SK-N-SH treated with all-trans-retinoic acid at 6 μM for 48 hours (cell line): ENCODE results near the gene FRMD4A.

Source experiments
- ATAC-seq: fragments of 200-7000 bp; cut with Tn5 transposase; 3 replicates; pipeline ENCODE4 v1.9.1; 2020; ENCODE audit warnings: mild to moderate bottlenecking, moderate library complexity
- ARNTL ChIP-seq: fragments of 450-650 bp; formaldehyde crosslinking; IDR thresholded peaks from 2 replicates; pipeline ENCODE4 v1.5.0; 2020; ENCODE audit warnings: low read depth, mild to moderate bottlenecking, moderate library complexity, borderline replicate concordance
- BACH2 ChIP-seq: fragments of 250-450 bp; sonication (Bioruptor Pico); IDR thresholded peaks from 2 replicates; pipeline ENCODE4 v1.9.0; 2021; ENCODE audit warnings: mild to moderate bottlenecking, borderline replicate concordance
- CSDC2 ChIP-seq: fragments of 250-450 bp; sonication (Bioruptor Pico); IDR thresholded peaks from 2 replicates; pipeline ENCODE4 v1.5.0; 2020; ENCODE audit warnings: mild to moderate bottlenecking, moderate library complexity
- ESRRG ChIP-seq: fragments of 250-450 bp; sonication (Bioruptor Pico); IDR thresholded peaks from 2 replicates; pipeline ENCODE4 v1.6.1; 2021; ENCODE audit warnings: mild to moderate bottlenecking
- GLIS3 ChIP-seq: fragments of 250-450 bp; sonication (Bioruptor Pico); IDR thresholded peaks from 2 replicates; pipeline ENCODE4 v1.5.0; 2020; ENCODE audit warnings: mild to moderate bottlenecking, moderate library complexity
- ISL1 ChIP-seq: fragments of 250-450 bp; sonication (Bioruptor Pico); IDR thresholded peaks from 2 replicates; pipeline ENCODE4 v2.1.2; 2022; ENCODE audit warnings: mild to moderate bottlenecking, moderate library complexity
- OSR1 ChIP-seq: fragments of 250-450 bp; sonication (Bioruptor Pico); IDR thresholded peaks from 2 replicates; pipeline ENCODE4 v1.8.0; 2022; ENCODE audit warnings: moderate library complexity, mild to moderate bottlenecking, inconsistent platforms
- RARB ChIP-seq: fragments of 250-450 bp; sonication (Bioruptor Pico); IDR thresholded peaks from 2 replicates; pipeline ENCODE4 v1.8.0; 2021; ENCODE audit warnings: mild to moderate bottlenecking, moderate library complexity
- SNAI2 ChIP-seq: fragments of 250-450 bp; sonication (Bioruptor Pico); IDR thresholded peaks from 2 replicates; pipeline ENCODE4 v1.5.0; 2020; ENCODE audit warnings: mild to moderate bottlenecking, moderate library complexity
- TCF4 ChIP-seq: fragments of 250-450 bp; sonication (Bioruptor Pico); IDR thresholded peaks from 2 replicates; pipeline ENCODE4 v1.8.0; 2021; ENCODE audit warnings: mild to moderate bottlenecking, moderate library complexity, borderline replicate concordance
- TOX ChIP-seq: fragments of 250-450 bp; sonication (Bioruptor Pico); IDR thresholded peaks from 2 replicates; pipeline ENCODE4 v1.8.0; 2021; ENCODE audit warnings: mild to moderate bottlenecking, moderate library complexity, borderline replicate concordance
- ZC3H10 ChIP-seq: fragments of 250-450 bp; sonication (Bioruptor Pico); IDR thresholded peaks from 2 replicates; pipeline ENCODE4 v1.5.1; 2021; ENCODE audit warnings: mild to moderate bottlenecking, moderate library complexity
- ZFP3 ChIP-seq: fragments of 250-450 bp; sonication (Bioruptor Pico); IDR thresholded peaks from 2 replicates; pipeline ENCODE4 v1.5.0; 2020; ENCODE audit warnings: mild to moderate bottlenecking, moderate library complexity
- ZNF565 ChIP-seq: fragments of 450-650 bp; formaldehyde crosslinking; conservative IDR thresholded peaks from 2 replicates; pipeline ENCODE4 v1.5.0; 2020; ENCODE audit warnings: low read depth, mild to moderate bottlenecking, moderate library complexity
- ZNF70 ChIP-seq: fragments of 450-650 bp; formaldehyde crosslinking; IDR thresholded peaks from 2 replicates; pipeline ENCODE4 v1.5.0; 2020; ENCODE audit warnings: mild to moderate bottlenecking, moderate library complexity
- ZNF8 ChIP-seq: fragments of 450-650 bp; formaldehyde crosslinking; IDR thresholded peaks from 2 replicates; pipeline ENCODE4 v1.5.0; 2020; ENCODE audit warnings: mild to moderate bottlenecking, moderate library complexity
- TF ChIP-seq, protein P1 (sequence below): fragments of 250-450 bp; sonication (Bioruptor Pico); IDR thresholded peaks from 2 replicates; pipeline ENCODE4 v1.5.0; 2020; ENCODE audit warnings: mild to moderate bottlenecking, moderate library complexity
- TF ChIP-seq, protein P2 (sequence below): fragments of 250-450 bp; sonication (Bioruptor Pico); IDR thresholded peaks from 2 replicates; pipeline ENCODE4 v1.5.1; 2021; ENCODE audit warnings: mild to moderate bottlenecking, moderate library complexity
- TF ChIP-seq, protein P3 (sequence below): fragments of 250-450 bp; sonication (Bioruptor Pico); IDR thresholded peaks from 2 replicates; pipeline ENCODE4 v1.8.0; 2020; ENCODE audit warnings: mild to moderate bottlenecking, moderate library complexity, borderline replicate concordance
- TF ChIP-seq, protein P4 (sequence below): fragments of 250-450 bp; sonication (Bioruptor Pico); IDR thresholded peaks from 2 replicates; pipeline ENCODE4 v1.8.0; 2021; ENCODE audit warnings: low read depth, mild to moderate bottlenecking, moderate library complexity, borderline replicate concordance
- TF ChIP-seq, protein P5 (sequence below): fragments of 250-450 bp; sonication (Bioruptor Pico); IDR thresholded peaks from 2 replicates; pipeline ENCODE4 v1.5.1; 2020; ENCODE audit warnings: low read depth, mild to moderate bottlenecking, moderate library complexity

FRMD4A gene

DNA sequence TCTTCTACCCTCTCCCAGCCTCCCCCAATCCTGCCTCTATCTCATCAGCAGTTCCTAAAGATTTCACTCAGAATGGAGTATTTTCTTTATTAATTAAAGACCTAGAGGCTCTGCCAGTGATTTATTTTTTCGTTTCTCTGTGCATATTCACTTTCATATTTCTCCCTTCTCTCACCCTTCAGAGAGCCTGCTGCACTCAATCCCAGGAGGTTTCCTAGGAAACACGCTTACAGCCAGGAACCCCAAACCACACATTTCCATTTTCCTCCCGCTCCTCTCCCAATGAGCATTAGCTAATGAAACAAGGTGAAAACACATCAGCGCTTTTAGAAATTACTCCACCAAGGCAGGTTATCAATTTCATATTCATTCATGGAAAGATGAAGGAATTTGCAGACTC, 180.2 kb downstream of the FRMD4A start:
- ATAC-seq, result no peak
- TF ChIP-seq BACH2 (CRISPR knock-in tag) (no peak), GLIS3 (CRISPR knock-in tag) (no peak), ARNTL (CRISPR knock-in tag) (no peak), ZNF8 (CRISPR knock-in tag) (no peak), ESRRG (CRISPR knock-in tag) (no peak), RARB (CRISPR knock-in tag) (no peak), CSDC2 (no peak), TCF4 (no peak), SNAI2 (CRISPR knock-in tag) (no peak), TOX (CRISPR knock-in tag) (no peak), ISL1 (no peak), ZFP3 (CRISPR knock-in tag) (no peak), ZNF565 (no peak), OSR1 (CRISPR knock-in tag) (no peak)
- TF ChIP-seq, protein P1, sequence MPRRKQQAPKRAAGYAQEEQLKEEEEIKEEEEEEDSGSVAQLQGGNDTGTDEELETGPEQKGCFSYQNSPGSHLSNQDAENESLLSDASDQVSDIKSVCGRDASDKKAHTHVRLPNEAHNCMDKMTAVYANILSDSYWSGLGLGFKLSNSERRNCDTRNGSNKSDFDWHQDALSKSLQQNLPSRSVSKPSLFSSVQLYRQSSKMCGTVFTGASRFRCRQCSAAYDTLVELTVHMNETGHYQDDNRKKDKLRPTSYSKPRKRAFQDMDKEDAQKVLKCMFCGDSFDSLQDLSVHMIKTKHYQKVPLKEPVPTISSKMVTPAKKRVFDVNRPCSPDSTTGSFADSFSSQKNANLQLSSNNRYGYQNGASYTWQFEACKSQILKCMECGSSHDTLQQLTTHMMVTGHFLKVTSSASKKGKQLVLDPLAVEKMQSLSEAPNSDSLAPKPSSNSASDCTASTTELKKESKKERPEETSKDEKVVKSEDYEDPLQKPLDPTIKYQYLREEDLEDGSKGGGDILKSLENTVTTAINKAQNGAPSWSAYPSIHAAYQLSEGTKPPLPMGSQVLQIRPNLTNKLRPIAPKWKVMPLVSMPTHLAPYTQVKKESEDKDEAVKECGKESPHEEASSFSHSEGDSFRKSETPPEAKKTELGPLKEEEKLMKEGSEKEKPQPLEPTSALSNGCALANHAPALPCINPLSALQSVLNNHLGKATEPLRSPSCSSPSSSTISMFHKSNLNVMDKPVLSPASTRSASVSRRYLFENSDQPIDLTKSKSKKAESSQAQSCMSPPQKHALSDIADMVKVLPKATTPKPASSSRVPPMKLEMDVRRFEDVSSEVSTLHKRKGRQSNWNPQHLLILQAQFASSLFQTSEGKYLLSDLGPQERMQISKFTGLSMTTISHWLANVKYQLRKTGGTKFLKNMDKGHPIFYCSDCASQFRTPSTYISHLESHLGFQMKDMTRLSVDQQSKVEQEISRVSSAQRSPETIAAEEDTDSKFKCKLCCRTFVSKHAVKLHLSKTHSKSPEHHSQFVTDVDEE (CRISPR knock-in tag), result no peak
- TF ChIP-seq, protein P2, sequence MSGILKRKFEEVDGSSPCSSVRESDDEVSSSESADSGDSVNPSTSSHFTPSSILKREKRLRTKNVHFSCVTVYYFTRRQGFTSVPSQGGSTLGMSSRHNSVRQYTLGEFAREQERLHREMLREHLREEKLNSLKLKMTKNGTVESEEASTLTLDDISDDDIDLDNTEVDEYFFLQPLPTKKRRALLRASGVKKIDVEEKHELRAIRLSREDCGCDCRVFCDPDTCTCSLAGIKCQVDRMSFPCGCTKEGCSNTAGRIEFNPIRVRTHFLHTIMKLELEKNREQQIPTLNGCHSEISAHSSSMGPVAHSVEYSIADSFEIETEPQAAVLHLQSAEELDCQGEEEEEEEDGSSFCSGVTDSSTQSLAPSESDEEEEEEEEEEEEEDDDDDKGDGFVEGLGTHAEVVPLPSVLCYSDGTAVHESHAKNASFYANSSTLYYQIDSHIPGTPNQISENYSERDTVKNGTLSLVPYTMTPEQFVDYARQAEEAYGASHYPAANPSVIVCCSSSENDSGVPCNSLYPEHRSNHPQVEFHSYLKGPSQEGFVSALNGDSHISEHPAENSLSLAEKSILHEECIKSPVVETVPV (CRISPR knock-in tag), result no peak
- TF ChIP-seq, protein P3, sequence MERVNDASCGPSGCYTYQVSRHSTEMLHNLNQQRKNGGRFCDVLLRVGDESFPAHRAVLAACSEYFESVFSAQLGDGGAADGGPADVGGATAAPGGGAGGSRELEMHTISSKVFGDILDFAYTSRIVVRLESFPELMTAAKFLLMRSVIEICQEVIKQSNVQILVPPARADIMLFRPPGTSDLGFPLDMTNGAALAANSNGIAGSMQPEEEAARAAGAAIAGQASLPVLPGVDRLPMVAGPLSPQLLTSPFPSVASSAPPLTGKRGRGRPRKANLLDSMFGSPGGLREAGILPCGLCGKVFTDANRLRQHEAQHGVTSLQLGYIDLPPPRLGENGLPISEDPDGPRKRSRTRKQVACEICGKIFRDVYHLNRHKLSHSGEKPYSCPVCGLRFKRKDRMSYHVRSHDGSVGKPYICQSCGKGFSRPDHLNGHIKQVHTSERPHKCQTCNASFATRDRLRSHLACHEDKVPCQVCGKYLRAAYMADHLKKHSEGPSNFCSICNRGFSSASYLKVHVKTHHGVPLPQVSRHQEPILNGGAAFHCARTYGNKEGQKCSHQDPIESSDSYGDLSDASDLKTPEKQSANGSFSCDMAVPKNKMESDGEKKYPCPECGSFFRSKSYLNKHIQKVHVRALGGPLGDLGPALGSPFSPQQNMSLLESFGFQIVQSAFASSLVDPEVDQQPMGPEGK (CRISPR knock-in tag), result no peak
- TF ChIP-seq, protein P4, sequence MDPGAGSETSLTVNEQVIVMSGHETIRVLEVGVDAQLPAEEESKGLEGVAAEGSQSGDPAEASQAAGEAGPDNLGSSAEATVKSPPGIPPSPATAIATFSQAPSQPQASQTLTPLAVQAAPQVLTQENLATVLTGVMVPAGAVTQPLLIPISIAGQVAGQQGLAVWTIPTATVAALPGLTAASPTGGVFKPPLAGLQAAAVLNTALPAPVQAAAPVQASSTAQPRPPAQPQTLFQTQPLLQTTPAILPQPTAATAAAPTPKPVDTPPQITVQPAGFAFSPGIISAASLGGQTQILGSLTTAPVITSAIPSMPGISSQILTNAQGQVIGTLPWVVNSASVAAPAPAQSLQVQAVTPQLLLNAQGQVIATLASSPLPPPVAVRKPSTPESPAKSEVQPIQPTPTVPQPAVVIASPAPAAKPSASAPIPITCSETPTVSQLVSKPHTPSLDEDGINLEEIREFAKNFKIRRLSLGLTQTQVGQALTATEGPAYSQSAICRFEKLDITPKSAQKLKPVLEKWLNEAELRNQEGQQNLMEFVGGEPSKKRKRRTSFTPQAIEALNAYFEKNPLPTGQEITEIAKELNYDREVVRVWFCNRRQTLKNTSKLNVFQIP (CRISPR knock-in tag), result no peak
- TF ChIP-seq, all 23 proteins: peak for 0

DNA sequence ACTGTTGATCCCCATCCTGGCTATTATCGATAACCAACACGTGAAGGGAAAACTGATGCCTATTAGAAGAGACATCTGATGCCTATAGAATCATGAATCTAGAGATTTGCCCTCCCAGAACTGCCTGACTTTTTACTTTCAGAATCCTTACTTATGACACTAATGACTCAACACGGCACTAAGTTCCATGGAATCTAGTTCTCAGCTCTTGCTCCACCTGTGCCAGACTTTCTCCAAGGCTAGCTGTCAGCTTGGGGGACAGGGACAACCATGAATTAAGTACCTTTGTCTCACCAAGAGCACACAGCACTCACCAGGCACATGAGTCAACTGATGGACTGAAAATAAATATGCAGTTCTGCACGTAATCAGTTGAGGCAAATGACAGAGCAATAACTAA, 184.2 kb downstream of the FRMD4A start:
- TF ChIP-seq, protein P2 (CRISPR knock-in tag), result no peak
- TF ChIP-seq ZNF70, result no peak
- TF ChIP-seq RARB (CRISPR knock-in tag), result no peak
- TF ChIP-seq ISL1, result no peak
- no peak for TF ChIP-seq ZNF565
- TF ChIP-seq TCF4, result no peak
- TF ChIP-seq CSDC2, result no peak
- TF ChIP-seq OSR1 (CRISPR knock-in tag), result no peak
- TF ChIP-seq, protein P5, sequence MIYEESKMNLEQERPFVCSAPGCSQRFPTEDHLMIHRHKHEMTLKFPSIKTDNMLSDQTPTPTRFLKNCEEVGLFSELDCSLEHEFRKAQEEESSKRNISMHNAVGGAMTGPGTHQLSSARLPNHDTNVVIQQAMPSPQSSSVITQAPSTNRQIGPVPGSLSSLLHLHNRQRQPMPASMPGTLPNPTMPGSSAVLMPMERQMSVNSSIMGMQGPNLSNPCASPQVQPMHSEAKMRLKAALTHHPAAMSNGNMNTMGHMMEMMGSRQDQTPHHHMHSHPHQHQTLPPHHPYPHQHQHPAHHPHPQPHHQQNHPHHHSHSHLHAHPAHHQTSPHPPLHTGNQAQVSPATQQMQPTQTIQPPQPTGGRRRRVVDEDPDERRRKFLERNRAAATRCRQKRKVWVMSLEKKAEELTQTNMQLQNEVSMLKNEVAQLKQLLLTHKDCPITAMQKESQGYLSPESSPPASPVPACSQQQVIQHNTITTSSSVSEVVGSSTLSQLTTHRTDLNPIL, result no peak
- TF ChIP-seq TOX (CRISPR knock-in tag), result no peak
- TF ChIP-seq ZC3H10 (CRISPR knock-in tag), result no peak
- TF ChIP-seq BACH2 (CRISPR knock-in tag), result no peak
- no peak for ATAC-seq
